DND-41 (cell line): Measurements from ENCODE around the gene RPL35A.

Source experiments
- ATAC-seq: fragments of 200-7000 bp; cut with Tn5 transposase; 3 replicates; pipeline ENCODE4 v1.9.1; 2021; ENCODE audit warnings: low read depth; ENCODE audit not compliant: insufficient read depth
- DNase-seq: peaks from one replicate; pipeline ENCODE4 v3.0.0-alpha.2; 2020
- H2AFZ ChIP-seq: 2 replicates; pipeline ENCODE4 v1.6.0; 2012; ENCODE audit warnings: low read depth, low read length
- H3K27ac ChIP-seq: 2 replicates; pipeline ENCODE4 v1.5.1; 2012; ENCODE audit warnings: low read length, inconsistent platforms
- H3K27me3 ChIP-seq: fragments of 200-600 bp; sonication (generic); 2 replicates; pipeline ENCODE4 v1.6.0; 2012; ENCODE audit warnings: low read length, mild to moderate bottlenecking, inconsistent platforms; ENCODE audit not compliant: insufficient read depth, poor library complexity
- H3K36me3 ChIP-seq: 2 replicates; pipeline ENCODE4 v1.5.1; 2012; ENCODE audit warnings: low read length, inconsistent platforms; ENCODE audit not compliant: insufficient read depth
- H3K4me1 ChIP-seq: 2 replicates; pipeline ENCODE4 v1.5.1; 2012; ENCODE audit warnings: mild to moderate bottlenecking, low read length; ENCODE audit not compliant: insufficient read depth
- H3K4me2 ChIP-seq: 2 replicates; pipeline ENCODE4 v1.6.0; 2012; ENCODE audit warnings: mild to moderate bottlenecking, moderate library complexity, low read length, inconsistent platforms; ENCODE audit not compliant: insufficient read depth
- H3K4me3 ChIP-seq, 2 experiments: fragments of 200-600 bp in 1 of 2; shearing (Covaris generic) in 1 of 2; 2 replicates each; pipeline ENCODE4 v1.5.1; 2012 to 2016; ENCODE audit warnings: inconsistent platforms in 2 of 2, low read length in 2 of 2, mild to moderate bottlenecking in 2 of 2, low read depth in 1 of 2, moderate library complexity in 1 of 2
- H3K79me2 ChIP-seq: 2 replicates; pipeline ENCODE4 v1.6.0; 2012; ENCODE audit warnings: low read length, inconsistent platforms; ENCODE audit not compliant: insufficient read depth
- H3K9ac ChIP-seq: 2 replicates; pipeline ENCODE4 v1.6.0; 2012; ENCODE audit warnings: low read depth, mild to moderate bottlenecking, inconsistent platforms, low read length, moderate library complexity
- H3K9me3 ChIP-seq: 2 replicates; pipeline ENCODE4 v1.5.1; 2012; ENCODE audit warnings: low read length, moderate library complexity, mild to moderate bottlenecking, inconsistent platforms; ENCODE audit not compliant: insufficient read depth, severe bottlenecking
- H4K20me1 ChIP-seq: 2 replicates; pipeline ENCODE4 v1.6.0; 2012; ENCODE audit warnings: low read length; ENCODE audit not compliant: insufficient read depth
- CTCF ChIP-seq: IDR thresholded peaks from 2 replicates; pipeline ENCODE4 v1.5.1; 2012; ENCODE audit warnings: borderline replicate concordance, low read length, moderate library complexity, mild to moderate bottlenecking; ENCODE audit not compliant: poor library complexity, severe bottlenecking; ENCODE audit errors: extremely low read depth
- EZH2 ChIP-seq: IDR thresholded peaks from 3 replicates; pipeline ENCODE4 v1.6.1; 2012; ENCODE audit warnings: borderline replicate concordance, low read depth, mild to moderate bottlenecking, moderate library complexity, low read length, inconsistent platforms; ENCODE audit not compliant: severe bottlenecking

The RPL35A gene

GRCh38 chr3:197994736-197995135 is 44.7 kb downstream of the RPL35A start:
- Histone ChIP-seq H3K9ac (no peak overlapping the region), H3K4me2 (no peak overlapping the region), H3K9me3 (no peaks in the 10 kb centered on the region), H4K20me1 (no peaks in the 10 kb centered on the region), H3K4me1 (no peaks in the 10 kb centered on the region), H3K4me3 (no peak overlapping the region), H3K36me3 (no peaks in the 10 kb centered on the region), H3K27ac (no peak overlapping the region), H2AFZ (no peak overlapping the region), H3K27me3 (no peaks in the 10 kb centered on the region), H3K79me2 (no peaks in the 10 kb centered on the region)
- DNase-seq (no peak), ATAC-seq (no peak)
- TF ChIP-seq CTCF (no peak), EZH2 (no peak)

- Histone ChIP-seq H3K4me1 (no peaks in the 10 kb centered on the region), H3K27me3 (no peaks in the 10 kb centered on the region), H3K79me2 (no peaks in the 10 kb centered on the region), H3K36me3 (no peaks in the 10 kb centered on the region), H3K9ac (no peak overlapping the region), H3K9me3 (no peaks in the 10 kb centered on the region), H4K20me1 (no peaks in the 10 kb centered on the region), H3K27ac (no peak overlapping the region), H3K4me3 (no peak overlapping the region), H3K4me2 (no peak overlapping the region), H2AFZ (no peak overlapping the region)
- DNase-seq (no peak), ATAC-seq (no peak)
- no peak for TF ChIP-seq EZH2
- TF ChIP-seq CTCF, result no peak
Observed at GRCh38 chr3:197996855-197997254, 46.9 kb downstream of the RPL35A start.

GRCh38 chr3:197997936-197998335 is 47.9 kb downstream of the RPL35A start:
- H3K4me1 ChIP-seq, result no peaks in the 10 kb centered on the region
- H3K4me2 ChIP-seq, result no peak overlapping the region
- H3K9ac ChIP-seq, result no peak overlapping the region
- no peak overlapping the region for H3K4me3 ChIP-seq
- H3K36me3 ChIP-seq, result no peaks in the 10 kb centered on the region
- H3K27me3 ChIP-seq, result no peaks in the 10 kb centered on the region
- no peak for DNase-seq
- H2AFZ ChIP-seq, result no peak overlapping the region
- no peaks in the 10 kb centered on the region for H3K9me3 ChIP-seq
- TF ChIP-seq CTCF, result no peak
- TF ChIP-seq EZH2, result no peak
- no peaks in the 10 kb centered on the region for H4K20me1 ChIP-seq
- H3K27ac ChIP-seq, result no peak overlapping the region
- ATAC-seq, result no peak
- no peaks in the 10 kb centered on the region for H3K79me2 ChIP-seq
